NCI-H1048 (cell line): ENCODE measurements around the gene UBE2L5.
A peak's percentile ranks its signal among the peaks of the same experiment; 100 is the strongest.
"Not testable (repeated sequence)": the region's sequence is repeated elsewhere in the genome, so short reads cannot be mapped to it uniquely, and the experiment has no call there.

Experiments used
- DNase-seq: peaks from one replicate; lab custom pipeline; 2025; lab: John Stamatoyannopoulos, UW

The UBE2L5 gene

DNA sequence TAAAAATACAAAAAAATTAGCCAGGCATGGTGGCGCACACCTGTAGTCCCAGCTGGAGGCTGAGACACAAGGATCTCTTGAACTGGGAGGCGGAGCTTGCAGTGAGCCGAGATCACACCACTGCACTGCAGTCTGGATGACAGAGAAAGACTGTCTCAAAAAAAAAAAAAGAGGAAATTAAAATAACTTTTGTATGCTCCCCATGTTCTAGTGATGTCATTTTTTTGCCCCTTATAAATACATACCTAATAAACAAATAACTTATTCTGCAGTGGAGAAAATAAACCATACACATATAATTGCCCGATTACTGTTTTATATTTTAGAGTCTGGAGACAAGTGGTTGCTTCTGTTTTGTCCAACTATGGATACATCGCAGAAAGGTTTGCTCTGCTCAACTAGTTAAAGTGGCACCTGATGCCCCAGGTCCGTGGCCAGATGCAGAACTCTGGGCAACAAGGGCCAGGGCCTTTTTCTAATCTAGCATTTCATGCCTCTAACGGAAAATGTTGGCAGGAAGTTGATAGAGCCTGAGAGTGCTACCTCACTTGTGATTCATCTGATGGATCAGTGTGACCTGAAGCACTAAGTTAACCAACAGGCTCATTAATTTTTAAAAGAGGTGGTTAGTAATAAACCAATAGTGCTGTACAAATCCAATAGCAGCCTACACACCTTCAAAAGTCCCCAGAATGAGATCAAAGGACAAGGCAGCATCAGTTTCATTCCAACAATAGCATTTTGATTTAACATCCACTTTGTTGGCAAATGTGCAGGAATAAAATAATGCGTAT is 18.8 kb downstream of the UBE2L5 start:
- DNase-seq, result no peak

DNA sequence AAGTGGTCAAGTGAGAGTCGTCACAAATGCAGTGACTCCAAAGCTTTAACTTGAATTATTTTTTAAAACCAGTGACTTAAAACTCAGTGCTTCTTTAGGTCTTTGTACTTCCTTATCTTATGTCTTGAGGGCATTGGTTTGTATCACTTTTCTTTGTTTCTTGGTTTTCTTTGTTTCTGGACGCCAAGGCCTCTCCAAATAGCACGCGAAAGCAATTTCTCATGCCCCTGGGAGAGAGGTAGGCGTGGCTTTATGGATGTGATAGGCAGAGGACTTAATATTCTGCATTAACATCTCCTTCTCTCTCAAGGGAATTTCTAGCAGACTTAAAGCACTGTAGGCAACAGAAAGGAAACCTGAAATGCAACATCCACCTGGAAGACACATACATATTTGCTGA is 20.6 kb downstream of the UBE2L5 start:
- no peak for DNase-seq

DNA sequence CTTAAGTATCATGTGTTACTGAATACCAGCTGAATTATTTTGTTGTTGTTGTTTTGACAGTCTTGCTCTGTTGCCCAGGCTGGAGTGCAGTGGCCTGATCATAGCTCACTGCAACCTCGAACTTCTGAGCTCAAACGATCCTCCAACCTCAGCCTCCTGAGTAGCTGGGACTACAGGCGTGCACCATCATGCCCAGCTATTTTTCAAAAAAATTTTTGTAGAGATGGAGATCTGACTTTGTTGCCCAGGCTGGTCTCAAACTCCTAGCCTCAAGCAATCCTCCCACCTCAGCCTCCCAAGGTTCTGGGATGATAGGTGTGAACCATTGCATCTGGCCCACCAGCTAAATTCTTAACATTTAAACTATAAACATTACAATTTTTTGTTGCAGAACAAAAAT is 21.2 kb downstream of the UBE2L5 start:
- not testable (repeated sequence) for DNase-seq

GRCh38 chr13:30443957-30444404 is 21.7 kb downstream of the UBE2L5 start:
- DNase-seq, result no peak

GRCh38 chr13:30446126-30446500 is 23.8 kb downstream of the UBE2L5 start:
- no peak for DNase-seq

DNA sequence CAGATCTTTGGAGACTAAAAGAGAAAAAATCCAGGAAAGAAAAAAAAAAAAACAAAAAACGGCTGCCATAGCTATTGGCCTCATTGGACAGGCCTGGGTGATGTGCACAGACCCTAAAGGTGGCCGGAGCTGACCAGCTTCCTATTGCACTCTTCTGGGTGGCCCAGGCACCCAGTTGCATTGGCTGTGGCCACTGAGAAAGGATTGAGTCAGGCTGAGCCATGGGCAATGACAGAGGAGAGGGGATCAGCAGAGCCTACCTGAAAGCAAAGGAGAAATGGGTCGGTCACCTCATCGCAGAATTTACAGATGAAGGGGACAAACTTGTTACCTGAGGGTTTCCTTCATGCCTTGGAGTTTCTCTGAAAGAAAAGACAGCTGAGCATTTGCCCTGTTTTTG is 26.1 kb downstream of the UBE2L5 start:
- no peak for DNase-seq

DNA sequence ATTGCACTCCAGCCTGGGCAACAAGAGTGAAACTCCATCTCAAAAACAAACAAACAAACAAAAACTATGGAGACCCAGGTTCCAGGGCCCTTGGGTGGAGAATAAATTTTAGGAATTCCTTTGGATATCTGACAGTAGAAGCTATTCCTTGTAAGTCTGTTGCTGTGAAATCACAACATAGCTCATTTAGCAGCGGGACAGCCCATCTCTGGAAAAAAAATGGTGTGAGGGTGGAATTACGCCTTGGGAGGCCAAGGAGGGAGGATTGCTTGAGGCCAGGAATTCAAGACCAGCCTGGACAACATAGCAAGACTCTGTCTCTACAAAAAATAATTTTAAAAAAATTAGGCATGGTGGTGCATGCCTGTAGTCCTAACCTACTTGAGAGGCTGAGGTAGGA is 27.8 kb downstream of the UBE2L5 start:
- no peak for DNase-seq

DNA sequence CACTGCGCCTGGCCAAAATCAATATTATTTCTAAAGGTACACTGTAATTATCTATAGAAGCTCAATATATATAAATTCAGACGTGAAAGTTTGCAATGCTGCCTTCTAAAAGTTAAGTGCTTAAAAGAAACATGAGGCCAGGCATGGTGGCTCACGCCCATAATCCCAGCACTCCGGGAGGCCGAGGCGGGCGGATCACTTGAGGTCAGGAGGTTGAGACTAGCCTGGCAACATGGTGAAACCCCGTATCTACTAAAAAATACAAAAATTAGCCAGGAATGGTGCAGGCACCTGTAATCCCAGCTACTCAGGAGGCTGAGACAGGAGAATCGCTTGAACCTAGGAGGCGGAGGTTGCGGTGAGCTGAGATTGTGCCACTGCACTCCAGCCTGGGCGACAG is 29.2 kb downstream of the UBE2L5 start:
- not testable (repeated sequence) for DNase-seq

- DNase-seq, result no peak
Observed at GRCh38 chr13:30453727-30454126, 31.4 kb downstream of the UBE2L5 start.

DNA sequence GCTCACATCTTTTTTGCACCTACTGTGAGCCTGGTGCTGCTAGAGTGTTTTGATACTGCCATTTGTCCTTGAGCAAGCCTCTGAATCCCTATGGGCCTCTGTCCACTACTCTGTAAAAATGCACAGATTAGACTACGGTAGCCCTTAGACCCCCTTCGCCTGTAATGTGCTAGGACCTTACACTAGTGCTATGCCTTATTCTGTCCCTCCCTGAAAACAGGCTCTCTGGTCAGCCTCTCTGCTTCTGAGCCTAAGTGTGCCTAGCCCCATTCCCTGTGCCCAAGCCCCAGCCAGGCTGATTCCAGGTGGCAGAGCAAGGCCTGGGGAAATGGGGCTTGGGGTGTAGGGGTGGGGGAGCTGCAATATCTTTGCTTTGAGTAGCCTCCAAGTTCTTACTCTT is 32.7 kb downstream of the UBE2L5 start:
- no peak for DNase-seq

DNA sequence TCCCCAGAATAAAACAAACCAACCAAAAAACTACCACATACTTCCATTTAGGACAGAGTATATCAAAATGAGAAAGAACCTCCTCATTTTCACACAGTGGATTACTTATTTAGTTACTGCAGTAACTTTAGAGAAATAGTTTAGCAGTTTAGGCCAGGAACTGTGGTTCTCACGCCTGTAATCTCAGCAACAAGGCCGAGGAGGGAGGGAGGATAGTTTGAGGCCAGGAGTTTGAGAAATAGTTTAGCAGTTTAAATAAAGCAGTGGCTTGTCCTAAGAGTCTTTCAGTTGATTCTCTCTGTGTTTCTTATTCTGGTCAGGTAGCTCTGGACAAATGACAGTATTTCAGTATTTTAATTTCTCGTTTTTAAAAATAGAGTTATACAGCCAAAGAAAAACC is 34.0 kb downstream of the UBE2L5 start:
- no peak for DNase-seq

GRCh38 chr13:30457306-30457891 is 35.1 kb downstream of the UBE2L5 start:
- no peak for DNase-seq

DNA sequence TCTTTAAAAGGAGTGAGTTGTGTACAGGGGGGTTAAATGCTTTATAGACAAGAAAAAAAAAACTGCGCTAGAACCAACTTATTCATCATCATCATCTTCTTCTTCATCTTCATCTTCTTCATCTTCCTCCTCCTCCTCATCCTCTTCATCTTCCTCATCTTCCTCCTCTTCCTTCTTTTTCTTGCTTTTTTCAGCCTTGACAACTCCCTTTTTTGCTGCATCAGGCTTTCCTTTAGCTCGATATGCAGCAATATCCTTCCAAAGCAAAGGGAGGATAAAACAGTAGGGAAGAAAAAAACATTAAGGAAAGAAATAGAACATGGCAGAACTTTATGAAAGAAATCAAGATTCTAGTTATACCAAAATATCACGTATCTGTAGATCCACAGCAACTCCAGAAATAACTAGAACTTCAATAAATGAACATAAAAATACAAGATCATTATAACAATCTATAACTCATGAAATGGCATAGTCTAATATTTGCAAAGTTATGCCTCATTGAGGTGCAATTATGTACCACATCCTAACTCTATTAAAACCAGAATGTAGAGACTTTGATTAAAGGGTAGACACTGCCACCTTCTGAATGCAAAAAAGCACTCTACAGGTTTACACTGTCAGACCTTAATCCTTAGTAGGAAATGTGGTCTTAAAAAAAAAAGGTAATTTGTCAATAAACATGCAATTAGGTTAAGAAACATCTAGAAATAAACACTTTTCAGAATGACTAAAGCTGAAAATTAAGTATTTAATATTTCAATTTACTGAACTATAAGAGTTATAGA is 39.2 kb downstream of the UBE2L5 start:
- DNase-seq, result not testable (repeated sequence)

GRCh38 chr13:30463787-30464495 is 41.6 kb downstream of the UBE2L5 start:
- DNase-seq, result no peak

DNA sequence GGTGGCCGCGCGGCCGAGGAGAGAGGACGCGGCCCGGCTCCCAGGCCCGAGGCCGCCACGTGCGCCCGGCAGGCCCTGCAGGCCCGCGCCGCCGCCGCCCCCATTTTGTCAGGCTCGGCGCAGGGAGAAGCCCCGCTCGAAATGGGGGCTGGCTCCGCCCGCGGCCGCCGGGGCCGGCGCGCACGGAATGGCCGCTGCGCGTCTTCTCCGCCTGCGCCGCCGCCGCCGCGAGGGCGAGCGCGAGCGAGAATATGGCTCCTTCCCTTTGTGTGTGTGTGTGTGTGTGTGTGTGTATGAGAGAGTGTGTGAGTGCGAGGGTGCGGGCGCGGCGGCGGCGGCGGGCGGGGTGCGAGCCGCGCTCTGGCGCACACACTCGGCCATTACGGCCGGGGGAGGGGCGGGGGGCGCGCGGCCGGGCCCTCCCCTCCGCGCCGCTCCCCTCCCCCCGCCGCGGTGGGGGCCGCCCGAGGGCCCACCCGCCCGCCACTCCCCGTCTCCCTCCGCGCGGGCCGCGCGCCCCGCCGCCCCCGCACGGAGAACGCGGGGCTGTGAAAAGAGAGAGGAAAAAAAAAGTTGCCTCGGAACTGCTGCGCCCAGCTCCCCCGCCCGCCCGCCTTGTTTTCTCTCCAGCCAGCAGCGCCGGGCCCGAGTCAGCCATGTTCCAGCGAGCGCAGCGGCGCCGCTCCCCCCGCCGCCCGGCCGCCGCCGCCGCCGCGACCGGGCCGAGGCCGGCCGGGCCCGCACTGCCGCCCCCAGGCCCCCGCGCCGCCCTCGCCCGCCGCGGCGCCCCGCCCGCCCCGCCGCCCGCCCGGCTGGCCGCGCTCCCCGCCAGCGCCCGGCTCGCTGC is 42.4 kb downstream of the UBE2L5 start:
- peak; percentile 31 for DNase-seq

- no peak for DNase-seq
Observed at GRCh38 chr13:30465343-30465592, 43.0 kb downstream of the UBE2L5 start.

DNA sequence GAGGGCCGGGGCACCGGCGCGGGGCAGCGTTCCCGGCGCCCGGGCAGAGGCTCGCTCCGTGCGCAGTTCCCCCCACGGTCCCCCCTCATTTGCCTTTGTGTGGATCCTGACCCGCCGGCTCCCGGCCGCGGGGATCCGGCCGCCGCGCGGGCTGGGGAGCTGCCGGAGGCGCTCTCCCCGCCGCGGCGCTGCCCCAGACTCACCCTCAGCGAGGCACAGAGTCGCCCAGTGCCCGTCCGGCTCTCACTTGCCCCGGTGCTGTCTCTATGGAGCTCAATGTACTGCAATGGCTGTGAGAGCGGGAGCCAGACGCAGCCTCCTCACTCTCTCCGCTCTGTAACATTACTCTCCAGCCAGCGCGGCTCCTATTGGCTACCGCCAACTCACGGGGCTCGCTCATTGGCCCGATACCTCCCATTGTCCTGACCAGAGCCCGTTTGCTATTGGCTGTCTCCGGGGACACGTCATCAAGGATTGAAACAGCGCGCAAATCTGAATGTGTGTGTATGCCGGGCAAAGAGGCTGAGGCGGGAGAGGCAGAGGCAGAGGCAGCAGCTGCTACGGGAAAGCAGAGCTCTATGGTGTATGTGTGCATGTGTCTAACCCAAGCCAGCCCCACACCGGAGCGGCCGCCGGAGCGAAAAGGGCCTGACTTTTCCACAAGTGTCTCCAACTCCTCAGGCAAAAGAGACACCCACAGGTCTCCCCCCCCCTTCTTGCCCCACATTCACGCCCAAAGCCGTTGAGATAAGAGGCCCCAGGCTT is 43.5 kb downstream of the UBE2L5 start, which contains the start of gene HMGB1:
TSS of gene HMGB1 (minus strand) at position 344 of the 765 bp plus-strand sequence. CDS start 2,256 bp downstream, outside the sequence.
- DNase-seq, result peak; percentile 97

GRCh38 chr13:30466358-30466714 is 44.0 kb downstream of the UBE2L5 start:
- DNase-seq, result no peak

- no peak for DNase-seq
Observed at GRCh38 chr13:30466841-30467252, 44.6 kb downstream of the UBE2L5 start.

- DNase-seq, result no peak
Observed at GRCh38 chr13:30473675-30474074, 51.4 kb downstream of the UBE2L5 start.
